Activated naive CD4-positive, alpha-beta T cell treated with anti-CD3 and anti-CD28 coated beads, Interleukin-2, amount 50 U/mL, for 16 hours (primary cell): ENCODE results near the gene ZXDC.

Source experiments
- DNase-seq: peaks from one replicate; pipeline ENCODE4 v3.0.0-alpha.2; 2020

ZXDC gene

GRCh38 chr3:126413693-126414080, 62.0 kb downstream of the ZXDC start:
- no peak for DNase-seq

GRCh38 chr3:126412841-126413692, 62.6 kb downstream of the ZXDC start:
- no peak for DNase-seq

GRCh38 chr3:126408099-126408498, 67.6 kb downstream of the ZXDC start:
- DNase-seq, result no peak

GRCh38 chr3:126407412-126408044, 68.2 kb downstream of the ZXDC start:
- DNase-seq, result no peak

- DNase-seq, result no peak
Measured at GRCh38 chr3:126406389-126407296, 69.0 kb downstream of the ZXDC start.

GRCh38 chr3:126402666-126403302, 72.9 kb downstream of the ZXDC start:
- no peak for DNase-seq

GRCh38 chr3:126402178-126402577, 73.5 kb downstream of the ZXDC start:
- no peak for DNase-seq

GRCh38 chr3:126401611-126402160, 74.0 kb downstream of the ZXDC start:
- no peak for DNase-seq

GRCh38 chr3:126399756-126400155, 75.9 kb downstream of the ZXDC start:
- DNase-seq, result no peak

- DNase-seq, result no peak
Measured at GRCh38 chr3:126399351-126399735, 76.3 kb downstream of the ZXDC start.

GRCh38 chr3:126398423-126399350, 77.0 kb downstream of the ZXDC start:
- DNase-seq, result no peak

GRCh38 chr3:126397610-126398422, 77.9 kb downstream of the ZXDC start:
- DNase-seq, result no peak

- no peak for DNase-seq
Measured at GRCh38 chr3:126396536-126396935, 79.2 kb downstream of the ZXDC start.

GRCh38 chr3:126395846-126396513, 79.7 kb downstream of the ZXDC start:
- no peak for DNase-seq

- no peak for DNase-seq
Measured at GRCh38 chr3:126394977-126395321, 80.7 kb downstream of the ZXDC start.

GRCh38 chr3:126394179-126394976, 81.3 kb downstream of the ZXDC start, which contains the start of gene CFAP100:
TSS of gene CFAP100 (plus strand) at chr3:126394909. CDS start at chr3:126396001, 1,092 bp downstream.
- no peak for DNase-seq

GRCh38 chr3:126393563-126393962, 82.1 kb downstream of the ZXDC start:
- no peak for DNase-seq

- DNase-seq, result no peak
Measured at GRCh38 chr3:126392246-126392645, 83.4 kb downstream of the ZXDC start.

GRCh38 chr3:126391631-126392030, 84.1 kb downstream of the ZXDC start:
- no peak for DNase-seq
